ELR (cell line): ENCODE measurements around the gene PKP4.
"Not testable (repeated sequence)": the region's sequence is repeated elsewhere in the genome, so short reads cannot be mapped to it uniquely, and the experiment has no call there.

Experiments used
- DNase-seq: peaks from one replicate; pipeline ENCODE4 v3.0.0-alpha.2; 2015; ENCODE audit warnings: low read depth

The PKP4 gene

GRCh38 chr2:158473300-158473699, 16.5 kb downstream of the PKP4 start:
- DNase-seq: not testable (repeated sequence)

- DNase-seq: peak; percentile 17
Measured at GRCh38 chr2:158473719-158474392, 17.1 kb downstream of the PKP4 start.

DNA sequence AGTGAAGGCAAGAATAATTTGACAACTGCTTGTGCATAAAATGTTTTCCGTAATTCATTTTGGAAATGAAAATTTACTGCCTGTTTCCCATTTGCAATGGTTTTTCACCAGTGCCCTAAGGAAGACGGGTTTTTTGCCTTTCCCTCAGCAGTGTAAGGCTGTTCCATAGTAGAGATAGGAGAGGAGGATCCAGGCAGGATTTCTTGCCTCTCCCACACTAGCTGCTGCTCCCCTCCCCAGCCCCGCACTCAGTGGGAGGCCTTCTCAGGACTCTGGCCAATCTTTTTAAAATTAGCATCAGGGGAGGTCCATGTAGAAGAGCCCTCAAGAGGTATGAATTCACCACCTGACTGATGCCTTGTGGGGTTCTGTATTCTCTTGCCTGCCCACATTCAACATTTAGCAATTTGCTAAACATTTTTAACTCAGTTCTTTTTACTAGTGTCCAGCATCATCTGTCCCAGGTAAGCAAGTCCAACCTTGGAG, 17.8 kb downstream of the PKP4 start:
- not testable (repeated sequence) for DNase-seq

- DNase-seq: no peak
Measured at GRCh38 chr2:158477202-158477601, 20.4 kb downstream of the PKP4 start.

DNA sequence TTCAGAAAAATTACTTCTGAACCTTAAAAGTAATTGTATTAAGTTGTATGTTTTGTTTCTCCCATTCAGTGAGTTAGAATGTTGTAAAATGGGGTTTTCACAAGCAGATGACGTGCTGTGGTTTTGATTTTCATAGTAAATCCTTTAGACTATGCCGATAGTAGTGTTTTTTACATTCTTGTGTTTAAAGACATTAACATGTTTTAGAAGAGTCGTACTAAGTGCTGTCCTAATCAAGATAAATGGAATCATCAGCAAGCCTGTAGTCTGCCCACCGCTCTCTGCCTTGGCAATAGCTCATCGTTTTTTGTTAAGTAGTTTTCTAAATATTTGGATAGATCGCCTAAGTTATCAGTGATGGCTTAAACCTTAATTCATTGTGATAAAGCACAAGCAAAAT, 21.5 kb downstream of the PKP4 start:
- no peak for DNase-seq

- no peak for DNase-seq
Measured at GRCh38 chr2:158478816-158479215, 22.1 kb downstream of the PKP4 start.

DNA sequence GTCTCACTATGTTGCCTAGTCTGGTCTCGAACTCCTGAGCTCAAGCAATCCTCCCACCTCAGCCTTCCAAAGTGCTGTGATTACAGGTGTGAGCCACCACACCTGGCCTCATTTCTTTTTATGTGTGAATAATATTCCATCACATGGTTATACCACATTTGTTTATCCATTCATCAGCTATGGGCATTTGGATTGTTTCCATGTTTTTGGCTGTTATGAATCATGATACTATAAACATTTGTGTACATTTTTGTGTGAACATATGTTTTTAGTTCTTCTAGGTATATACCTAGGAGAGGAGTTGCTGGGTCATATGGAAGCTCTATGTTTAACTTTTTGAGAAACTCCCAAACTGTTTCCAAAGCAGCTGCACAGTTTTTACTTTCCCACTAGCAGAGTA, 24.4 kb downstream of the PKP4 start:
- peak; percentile 59 for DNase-seq

- peak; percentile 55 for DNase-seq
Measured at GRCh38 chr2:158482594-158482993, 25.8 kb downstream of the PKP4 start.

DNA sequence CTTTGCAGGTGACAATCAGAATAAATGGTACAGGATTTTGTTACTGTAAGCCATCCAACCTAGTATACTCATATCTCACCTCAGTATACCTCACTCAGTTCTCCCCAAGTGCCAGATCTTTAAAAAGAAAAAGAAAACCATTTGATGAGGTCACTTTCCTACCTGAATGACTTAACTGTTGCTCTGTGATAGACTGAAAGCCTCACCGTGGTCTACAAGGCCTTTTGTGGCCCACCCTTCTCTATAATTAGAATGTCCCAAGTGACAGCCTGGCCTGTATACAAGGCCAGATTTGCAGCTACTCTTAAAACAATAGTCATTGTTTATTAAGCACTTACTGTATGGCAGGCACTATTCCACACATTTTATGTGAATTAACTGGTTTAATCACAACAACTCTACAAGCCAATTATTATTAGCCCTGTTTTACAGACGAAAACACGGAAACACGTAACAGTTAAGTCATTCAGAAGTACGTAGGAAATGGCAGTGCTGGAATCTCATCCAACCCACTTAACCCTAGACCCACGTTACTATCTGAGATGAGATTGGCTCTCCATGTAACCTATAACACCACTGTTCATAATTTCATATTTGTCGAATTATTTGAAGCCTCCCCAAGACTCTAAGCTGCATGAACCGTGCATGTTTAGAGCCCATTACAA, 28.3 kb downstream of the PKP4 start:
- DNase-seq: no peak

GRCh38 chr2:158486150-158486969, 29.6 kb downstream of the PKP4 start:
- DNase-seq: no peak

DNA sequence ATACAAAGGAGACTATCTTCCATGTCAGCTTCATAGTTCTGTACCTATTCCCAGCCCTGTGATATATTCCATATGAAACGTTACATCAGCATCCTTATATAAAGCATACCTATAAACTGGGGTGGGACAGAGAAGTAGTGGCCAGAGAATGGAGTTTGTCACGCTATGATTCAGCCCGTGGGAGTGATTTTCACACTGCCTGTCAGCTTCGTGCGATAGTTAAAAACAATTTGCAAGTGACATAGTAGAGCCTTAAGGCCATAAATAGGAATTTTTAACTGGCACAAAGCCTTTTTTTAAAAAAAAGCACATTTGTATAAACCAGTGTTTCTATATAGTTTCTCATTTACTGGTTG, 30.2 kb downstream of the PKP4 start:
- peak; percentile 62 for DNase-seq

DNA sequence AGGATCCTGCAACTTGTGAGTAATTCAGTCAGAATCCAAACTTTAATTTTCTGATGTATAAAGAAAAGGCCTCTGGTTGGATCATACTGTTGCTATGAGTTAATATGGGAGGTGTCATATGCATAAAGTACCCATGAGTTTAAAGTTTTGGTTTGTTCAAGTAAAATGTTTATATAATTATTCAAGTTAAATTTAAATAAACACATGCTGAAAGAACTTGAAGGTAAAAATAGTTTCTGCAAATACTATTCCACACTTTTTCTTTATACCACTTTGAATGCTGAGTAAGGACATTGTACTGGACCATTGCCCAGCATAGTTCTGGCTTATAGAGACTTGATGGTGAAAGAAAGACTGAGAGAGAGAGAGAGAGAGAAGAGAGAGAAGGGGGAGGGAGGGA, 30.7 kb downstream of the PKP4 start:
- DNase-seq: peak; percentile 45

- no peak for DNase-seq
Measured at GRCh38 chr2:158488442-158489216, 31.9 kb downstream of the PKP4 start.

DNA sequence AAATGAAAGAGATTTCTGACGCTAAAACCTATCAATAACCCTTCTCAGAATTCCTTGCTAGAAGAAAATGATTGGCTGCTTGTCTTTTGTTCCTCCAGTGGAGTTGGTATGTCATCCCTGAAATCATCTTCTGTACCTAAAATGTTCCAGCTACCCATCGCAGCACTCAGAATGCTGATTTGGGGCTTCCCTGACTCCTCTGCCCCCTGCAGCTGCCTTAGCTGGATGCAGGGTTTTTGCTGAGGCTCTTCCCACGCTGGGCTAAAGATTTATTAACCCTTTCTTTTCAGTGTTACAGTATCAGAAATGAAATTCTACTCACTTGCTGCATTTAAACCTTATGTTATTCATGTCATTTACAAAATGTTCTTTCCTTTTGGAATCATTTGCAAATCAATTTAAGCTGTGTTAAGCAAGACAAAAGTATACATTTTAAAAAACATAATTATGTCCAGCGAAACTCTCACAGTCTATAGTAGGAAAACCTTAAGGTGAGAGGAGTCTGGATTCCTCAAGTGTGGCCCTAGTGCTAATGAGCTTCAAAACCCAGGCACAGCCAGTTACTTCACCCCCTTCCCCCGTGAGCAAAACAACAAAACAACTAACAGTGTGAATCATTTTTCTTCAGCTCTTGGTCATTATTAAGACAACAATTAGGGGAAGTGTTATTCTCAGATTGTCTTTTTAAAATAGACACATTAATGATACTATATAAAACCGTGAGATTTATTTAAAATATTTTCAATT, 32.8 kb downstream of the PKP4 start:
- DNase-seq: no peak

DNA sequence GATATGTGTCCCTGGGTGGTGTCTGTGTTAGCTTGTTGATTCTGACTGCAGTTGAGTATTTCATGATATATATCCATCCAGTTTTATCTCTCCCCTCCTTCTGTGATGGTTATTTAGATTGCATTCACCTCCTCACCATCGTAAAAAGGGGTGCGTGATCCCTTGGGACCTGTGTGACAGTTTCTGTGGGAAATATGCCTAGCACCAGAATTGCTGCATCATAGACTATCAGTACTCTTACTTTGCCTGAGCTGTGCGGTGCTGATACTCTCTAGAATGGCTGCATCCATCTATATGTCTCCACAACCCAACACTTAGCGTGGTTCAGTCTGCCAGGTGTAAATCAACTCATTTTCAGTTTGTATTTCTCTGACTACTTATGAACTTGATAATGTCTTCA, 34.3 kb downstream of the PKP4 start:
- no peak for DNase-seq

- DNase-seq: no peak
Measured at GRCh38 chr2:158493458-158493857, 36.7 kb downstream of the PKP4 start.

GRCh38 chr2:158495175-158495574, 38.4 kb downstream of the PKP4 start:
- DNase-seq: no peak

DNA sequence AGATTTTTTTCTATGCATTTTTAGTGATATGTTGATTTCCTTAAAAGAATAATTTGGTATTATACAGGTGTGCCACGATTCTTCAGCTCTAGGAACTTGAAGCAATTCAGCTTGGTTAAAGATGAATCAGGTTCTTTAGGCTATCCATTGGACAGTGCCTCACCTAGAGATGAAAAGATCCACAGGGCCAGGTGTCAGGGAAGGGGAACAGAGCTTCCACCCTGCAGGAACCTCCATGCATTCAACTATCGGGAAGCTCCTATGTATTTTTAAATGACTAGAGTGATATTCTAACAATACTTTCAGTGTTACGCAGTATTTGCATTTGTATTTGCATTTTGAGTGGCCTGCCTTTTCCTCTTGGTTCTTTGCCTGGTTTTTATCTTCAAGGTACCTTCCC, 40.2 kb downstream of the PKP4 start:
- DNase-seq: no peak

DNA sequence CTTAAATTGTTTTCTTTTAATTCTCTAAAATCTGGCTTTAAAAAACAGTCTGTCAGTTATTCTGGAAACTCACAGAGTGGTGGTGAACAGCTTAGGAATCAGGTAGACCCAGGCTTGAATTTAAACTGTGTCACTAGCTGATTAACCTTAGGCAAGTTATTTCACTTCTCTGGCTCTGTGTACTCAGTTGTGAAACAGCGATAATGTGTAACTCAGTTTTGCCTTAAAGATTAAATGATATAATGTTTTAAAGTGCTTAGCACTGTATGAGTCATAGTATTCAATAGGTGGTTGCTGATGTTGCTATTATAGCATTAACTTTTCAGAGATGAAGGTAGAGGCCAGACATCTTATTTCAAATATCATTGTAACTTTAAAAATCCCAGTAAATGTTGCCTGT, 40.7 kb downstream of the PKP4 start:
- peak; percentile 70 for DNase-seq

- no peak for DNase-seq
Measured at GRCh38 chr2:158498043-158498748, 41.4 kb downstream of the PKP4 start.

DNA sequence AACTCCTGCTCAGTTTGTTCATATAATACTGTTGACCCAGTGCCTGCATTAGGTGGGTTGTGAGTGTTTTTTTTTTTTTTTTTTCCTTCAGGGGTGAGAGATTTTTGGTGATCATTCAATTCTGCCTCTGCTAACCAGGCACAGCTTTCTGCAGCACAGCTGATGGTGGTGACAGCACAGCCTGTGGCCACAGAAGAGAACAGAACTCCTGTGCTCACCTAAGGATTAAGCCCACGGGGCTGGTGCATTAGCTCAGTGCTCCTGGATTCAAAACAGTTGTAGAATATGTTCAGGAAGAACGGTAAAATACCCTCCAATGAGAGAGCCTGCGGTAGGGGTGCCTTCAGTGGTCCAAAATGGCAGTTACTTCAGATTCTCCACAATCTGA, 42.0 kb downstream of the PKP4 start:
- no peak for DNase-seq
